HepG2 (cell line): ENCODE results near the gene FAT4. TPM values are rescaled to one million over a fixed set of nuclear protein-coding genes. Genes with fewer than 3 reads are reported as not detected.

Source experiments
- CHD2 ChIP-seq: IDR thresholded peaks from 2 replicates; pipeline ENCODE4 v1.6.1; 2011; ENCODE audit warnings: low read depth, low read length, improper control_type of control experiment
- FOXA1 ChIP-seq, 2 experiments: fragments of 450-650 bp in 1 of 2; sonication (generic) in 1 of 2; formaldehyde crosslinking in 1 of 2; IDR thresholded peaks; 2 replicates each; pipeline versions ENCODE4 v1.4.0 to v1.6.1; 2016 to 2020; ENCODE audit warnings: missing genetic modification reagents in 1 of 2
- HDAC2 ChIP-seq: sonication (generic); formaldehyde crosslinking; IDR thresholded peaks from 2 replicates; pipeline ENCODE4 v1.4.0; 2020; ENCODE audit warnings: missing genetic modification reagents
- KDM3A ChIP-seq: IDR thresholded peaks from 2 replicates; pipeline ENCODE4 v1.6.1; 2018; ENCODE audit warnings: low read depth, missing compliant biosample characterization
- PHF8 ChIP-seq: sonication (generic); formaldehyde crosslinking; IDR thresholded peaks from 2 replicates; pipeline ENCODE4 v1.5.0; 2020; ENCODE audit warnings: missing genetic modification reagents
- TCF7 ChIP-seq: sonication (generic); IDR thresholded peaks from 2 replicates; pipeline ENCODE4 v1.6.1; 2016; ENCODE audit warnings: antibody characterized with exemption, low read depth
- ZNF225 ChIP-seq: sonication (generic); formaldehyde crosslinking; IDR thresholded peaks from 2 replicates; pipeline ENCODE4 v1.4.0; 2020; ENCODE audit warnings: mild to moderate bottlenecking, missing genetic modification reagents
- ZNF562 ChIP-seq: sonication (generic); formaldehyde crosslinking; IDR thresholded peaks from 2 replicates; pipeline ENCODE4 v1.8.0; 2022; ENCODE audit warnings: missing genetic modification reagents, borderline replicate concordance
- polyA plus RNA-seq, 8 experiments: library from polyadenylated mRNA; depleted of rRNA in 3 of 8; stranded (reverse) in 7 of 8; unstranded in 1 of 8; fragments of >200 nt; fragmentation: Illumina TruSeq in 4 of 8; extraction: Trizol in 4 of 8; gene quantifications; 2 replicates each; pipeline versions ENCODE4 v1.2.1 to v1.2.3, GENCODE V29; 2011 to 2016; ENCODE audit warnings: low read depth in 4 of 8, missing spikeins in 1 of 8, mixed read lengths in 1 of 8; ENCODE audit not compliant: insufficient read depth in 1 of 8
- small RNA-seq, 3 experiments: library from RNA; depleted of rRNA; stranded (forward); fragments of <200 nt; gene quantifications; one replicate each; pipeline ENCODE3, GENCODE V24; 2012; ENCODE audit warnings: low read depth in 2 of 3, low replicate concordance in 1 of 3; ENCODE audit not compliant: insufficient read length in 3 of 3, insufficient read depth in 2 of 3
- total RNA-seq, 5 experiments: library from RNA; depleted of rRNA; stranded (reverse); fragments of >200 nt; fragmentation: Illumina TruSeq; extraction: Trizol; gene quantifications; 2 replicates each; pipeline ENCODE4 v1.2.3, GENCODE V29; 2016; ENCODE audit warnings: low read depth in 1 of 5
- TF ChIP-seq, protein P1 (sequence below): sonication (generic); formaldehyde crosslinking; IDR thresholded peaks from 2 replicates; pipeline ENCODE4 v1.5.1; 2020; ENCODE audit warnings: missing genetic modification reagents, mild to moderate bottlenecking, borderline replicate concordance
- TF ChIP-seq, protein P2 (sequence below): IDR thresholded peaks from 2 replicates; pipeline ENCODE4 v1.6.1; 2016; ENCODE audit warnings: mild to moderate bottlenecking
- TF ChIP-seq, protein P3 (sequence below): sonication (generic); formaldehyde crosslinking; IDR thresholded peaks from 2 replicates; pipeline ENCODE4 v1.8.1; 2023; ENCODE audit warnings: missing genetic modification reagents, inconsistent platforms, borderline replicate concordance

Gene FAT4
- total and polyA plus RNA-seq, 2 of the 13 experiments (the other 11 are each of a cell fraction or from before 2014, with no cell fraction given): 0.27 to 1.2 TPM

DNA sequence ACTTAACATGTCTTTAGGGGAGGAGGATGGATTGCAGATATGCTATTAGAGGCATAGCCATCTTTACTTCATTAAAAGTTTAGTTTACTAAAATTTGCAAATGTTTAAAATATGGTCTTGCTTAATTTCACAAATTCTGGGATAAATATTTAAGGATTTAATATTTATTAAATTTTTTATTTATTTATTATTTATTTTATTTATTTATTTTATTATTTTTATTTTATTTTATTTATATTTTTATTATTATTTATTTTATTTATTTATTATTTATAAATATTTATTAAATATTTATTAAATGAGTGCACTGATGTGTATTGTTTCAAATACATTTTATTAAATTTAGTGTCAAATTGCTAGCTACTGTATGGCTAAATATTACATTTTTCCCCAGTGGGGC, 46.0 kb downstream of the FAT4 start (continued):
- TF ChIP-seq, protein P1, sequence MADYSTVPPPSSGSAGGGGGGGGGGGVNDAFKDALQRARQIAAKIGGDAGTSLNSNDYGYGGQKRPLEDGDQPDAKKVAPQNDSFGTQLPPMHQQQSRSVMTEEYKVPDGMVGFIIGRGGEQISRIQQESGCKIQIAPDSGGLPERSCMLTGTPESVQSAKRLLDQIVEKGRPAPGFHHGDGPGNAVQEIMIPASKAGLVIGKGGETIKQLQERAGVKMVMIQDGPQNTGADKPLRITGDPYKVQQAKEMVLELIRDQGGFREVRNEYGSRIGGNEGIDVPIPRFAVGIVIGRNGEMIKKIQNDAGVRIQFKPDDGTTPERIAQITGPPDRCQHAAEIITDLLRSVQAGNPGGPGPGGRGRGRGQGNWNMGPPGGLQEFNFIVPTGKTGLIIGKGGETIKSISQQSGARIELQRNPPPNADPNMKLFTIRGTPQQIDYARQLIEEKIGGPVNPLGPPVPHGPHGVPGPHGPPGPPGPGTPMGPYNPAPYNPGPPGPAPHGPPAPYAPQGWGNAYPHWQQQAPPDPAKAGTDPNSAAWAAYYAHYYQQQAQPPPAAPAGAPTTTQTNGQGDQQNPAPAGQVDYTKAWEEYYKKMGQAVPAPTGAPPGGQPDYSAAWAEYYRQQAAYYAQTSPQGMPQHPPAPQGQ: no peak
- no peak for TF ChIP-seq FOXA1 (IDR thresholded peaks at IDR 0.05)
- TF ChIP-seq FOXA1 (CRISPR knock-in tag; IDR thresholded peaks at IDR 0.05): no peak
- TF ChIP-seq, protein P2, sequence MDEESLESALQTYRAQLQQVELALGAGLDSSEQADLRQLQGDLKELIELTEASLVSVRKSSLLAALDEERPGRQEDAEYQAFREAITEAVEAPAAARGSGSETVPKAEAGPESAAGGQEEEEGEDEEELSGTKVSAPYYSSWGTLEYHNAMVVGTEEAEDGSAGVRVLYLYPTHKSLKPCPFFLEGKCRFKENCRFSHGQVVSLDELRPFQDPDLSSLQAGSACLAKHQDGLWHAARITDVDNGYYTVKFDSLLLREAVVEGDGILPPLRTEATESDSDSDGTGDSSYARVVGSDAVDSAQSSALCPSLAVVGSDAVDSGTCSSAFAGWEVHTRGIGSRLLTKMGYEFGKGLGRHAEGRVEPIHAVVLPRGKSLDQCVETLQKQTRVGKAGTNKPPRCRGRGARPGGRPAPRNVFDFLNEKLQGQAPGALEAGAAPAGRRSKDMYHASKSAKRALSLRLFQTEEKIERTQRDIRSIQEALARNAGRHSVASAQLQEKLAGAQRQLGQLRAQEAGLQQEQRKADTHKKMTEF (CRISPR knock-in tag): no peak
- TF ChIP-seq PHF8 (CRISPR knock-in tag): no peak
- no peak for TF ChIP-seq ZNF225 (CRISPR knock-in tag)
- TF ChIP-seq KDM3A (CRISPR knock-in tag): no peak
- TF ChIP-seq, protein P3, sequence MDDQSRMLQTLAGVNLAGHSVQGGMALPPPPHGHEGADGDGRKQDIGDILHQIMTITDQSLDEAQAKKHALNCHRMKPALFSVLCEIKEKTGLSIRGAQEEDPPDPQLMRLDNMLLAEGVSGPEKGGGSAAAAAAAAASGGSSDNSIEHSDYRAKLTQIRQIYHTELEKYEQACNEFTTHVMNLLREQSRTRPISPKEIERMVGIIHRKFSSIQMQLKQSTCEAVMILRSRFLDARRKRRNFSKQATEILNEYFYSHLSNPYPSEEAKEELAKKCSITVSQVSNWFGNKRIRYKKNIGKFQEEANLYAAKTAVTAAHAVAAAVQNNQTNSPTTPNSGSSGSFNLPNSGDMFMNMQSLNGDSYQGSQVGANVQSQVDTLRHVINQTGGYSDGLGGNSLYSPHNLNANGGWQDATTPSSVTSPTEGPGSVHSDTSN: no peak
- TF ChIP-seq TCF7: no peak
- TF ChIP-seq CHD2: no peak
- no peak for TF ChIP-seq ZNF562 (CRISPR knock-in tag)
- TF ChIP-seq HDAC2 (CRISPR knock-in tag): no peak

Small RNA genes lying within 50 kb of the gene (small RNA-seq; reads per million reads assigned to genes)
- gene RF00019: 0 reads per million in 3 experiments
